GM21737 (cell line): ENCODE measurements around the gene COL15A1.
A peak's percentile ranks its signal among the peaks of the same experiment; 100 is the strongest.

ENCODE experiments used
- ATAC-seq: cut with Tn5 transposase; IDR thresholded peaks from one replicate; pipeline ENCODE4 v1.9.1; 2021; ENCODE audit warnings: mild to moderate bottlenecking, moderate library complexity; ENCODE audit not compliant: unreplicated experiment

Gene COL15A1

DNA sequence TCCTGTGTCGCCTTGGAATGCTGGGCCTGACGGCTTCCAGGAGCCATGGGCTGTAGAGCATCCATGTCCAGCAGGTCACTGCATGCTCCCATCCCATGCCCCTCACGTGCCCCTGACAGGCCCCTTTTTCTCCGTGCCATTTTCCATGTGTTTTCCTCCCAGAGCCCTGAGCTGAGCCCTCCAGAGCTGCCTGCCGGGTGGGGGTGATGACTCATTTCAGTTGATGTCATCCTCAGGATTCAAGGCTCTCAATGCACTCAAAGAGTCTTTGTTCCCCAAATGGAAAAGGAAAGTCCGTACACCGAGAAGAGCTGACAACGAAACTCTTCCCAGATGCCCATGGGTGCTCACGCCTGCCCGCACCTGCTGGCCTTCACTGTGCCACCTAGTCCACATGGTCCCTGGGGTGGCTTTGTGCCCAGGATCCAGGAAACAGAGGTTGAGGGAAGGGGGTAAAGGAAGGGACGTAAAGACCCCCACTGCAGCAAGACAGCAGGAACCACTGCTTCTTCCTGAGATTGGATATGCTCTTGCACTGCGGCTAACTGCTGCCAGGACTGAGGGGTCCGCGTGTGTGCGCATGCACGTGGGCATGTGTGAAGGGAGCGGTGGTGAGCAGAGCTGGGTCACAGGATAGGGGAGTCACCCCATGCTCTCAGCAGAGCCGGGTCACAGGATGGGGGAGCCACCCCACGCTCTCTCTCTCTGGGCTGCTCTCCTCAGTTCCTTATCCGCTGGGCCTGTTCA, 27.6 kb downstream of the COL15A1 start:
- ATAC-seq = no peak

DNA sequence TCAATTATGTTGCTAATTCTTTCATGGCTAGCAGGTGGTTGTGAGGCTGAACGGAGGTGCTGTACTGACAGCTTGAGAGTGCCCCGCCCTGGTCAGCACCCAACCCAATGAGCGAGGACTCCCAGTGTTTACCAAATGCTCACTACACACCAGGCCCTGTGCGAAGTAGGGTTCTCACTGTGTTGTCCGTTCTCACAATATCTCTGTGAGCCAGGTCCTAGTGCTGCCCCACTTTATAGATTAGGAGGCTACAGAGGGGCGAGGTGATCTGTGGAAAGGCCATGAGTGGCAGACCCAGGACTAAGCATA, 28.2 kb downstream of the COL15A1 start:
- ATAC-seq = no peak

DNA sequence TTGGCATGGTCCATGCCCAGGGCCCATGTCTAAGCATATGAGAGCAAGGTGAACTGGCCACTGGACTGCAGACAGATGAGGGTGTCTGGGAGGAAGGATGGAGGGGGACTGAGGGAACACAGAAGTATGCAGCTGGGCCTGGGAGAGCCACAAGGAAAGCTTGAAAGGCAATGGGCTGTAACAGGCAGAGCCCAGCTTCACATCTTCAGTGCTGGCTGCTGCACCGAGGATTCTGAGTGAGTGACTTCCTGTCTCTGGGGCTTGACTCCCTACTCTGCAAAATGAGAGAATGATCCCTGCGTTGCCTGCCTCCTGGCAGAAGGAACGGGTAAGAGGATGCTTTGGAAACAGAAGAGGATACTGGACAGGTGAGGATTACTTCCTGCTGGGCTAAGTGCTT, 29.0 kb downstream of the COL15A1 start:
- ATAC-seq = no peak

DNA sequence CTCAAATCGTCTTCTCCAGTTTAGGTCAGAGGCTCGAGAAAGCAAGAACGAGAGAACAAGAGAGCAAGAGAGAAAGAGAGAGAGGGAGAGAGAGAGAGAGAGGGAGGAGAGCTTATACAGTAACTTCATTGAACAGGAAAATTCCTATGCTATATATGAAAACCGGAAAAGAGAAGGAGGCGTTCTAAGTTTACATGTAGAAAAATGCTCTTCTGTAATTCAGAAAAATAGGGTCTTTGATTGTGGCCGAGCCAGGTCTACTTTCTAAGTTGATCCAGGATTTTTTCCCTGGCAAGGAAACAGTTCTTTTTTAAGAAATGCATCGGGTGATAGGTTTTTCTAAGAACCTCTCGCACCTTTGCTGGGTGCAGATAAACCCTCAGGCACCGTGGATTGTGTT, 29.5 kb downstream of the COL15A1 start:
- no peak for ATAC-seq

DNA sequence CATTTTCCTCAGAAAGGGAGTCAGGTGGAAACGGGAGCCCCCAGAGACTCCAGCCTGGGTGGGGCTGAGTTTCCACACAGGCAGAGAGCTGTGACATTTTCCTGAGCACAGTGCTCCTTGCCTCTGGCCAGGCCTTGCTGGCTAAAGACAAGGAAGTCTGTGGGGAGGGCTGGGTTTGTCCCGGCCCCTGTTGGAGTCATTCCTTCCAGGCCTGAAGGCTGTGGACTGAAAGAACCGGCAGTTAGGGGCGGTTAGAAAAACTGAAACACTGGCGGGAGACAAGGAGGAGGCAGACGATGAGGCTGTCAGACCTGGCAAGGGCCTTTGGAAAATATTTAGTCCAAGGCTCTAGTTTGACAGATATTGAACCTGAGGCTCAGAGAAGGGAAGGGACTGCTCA, 29.9 kb downstream of the COL15A1 start:
- ATAC-seq = no peak

DNA sequence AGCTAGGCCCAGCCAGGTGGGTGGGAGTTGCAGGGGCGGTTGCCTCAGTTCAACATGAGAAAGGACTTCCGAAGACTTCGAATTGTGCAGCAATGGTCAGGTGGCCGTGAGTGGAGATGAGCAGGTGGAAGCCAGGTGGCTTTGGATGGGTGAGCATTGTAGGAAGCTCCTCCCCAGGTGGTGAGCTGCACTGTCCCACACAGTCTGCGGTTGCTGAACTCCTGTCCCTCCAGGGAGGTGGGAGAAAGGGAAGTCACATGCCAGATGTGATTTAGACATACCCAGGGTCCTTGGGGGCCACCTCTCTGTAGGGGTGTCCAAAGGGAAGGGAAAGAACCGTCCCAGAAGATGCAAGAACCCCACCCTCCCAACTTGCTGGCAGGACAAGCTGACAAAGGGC, 30.4 kb downstream of the COL15A1 start:
- no peak for ATAC-seq

DNA sequence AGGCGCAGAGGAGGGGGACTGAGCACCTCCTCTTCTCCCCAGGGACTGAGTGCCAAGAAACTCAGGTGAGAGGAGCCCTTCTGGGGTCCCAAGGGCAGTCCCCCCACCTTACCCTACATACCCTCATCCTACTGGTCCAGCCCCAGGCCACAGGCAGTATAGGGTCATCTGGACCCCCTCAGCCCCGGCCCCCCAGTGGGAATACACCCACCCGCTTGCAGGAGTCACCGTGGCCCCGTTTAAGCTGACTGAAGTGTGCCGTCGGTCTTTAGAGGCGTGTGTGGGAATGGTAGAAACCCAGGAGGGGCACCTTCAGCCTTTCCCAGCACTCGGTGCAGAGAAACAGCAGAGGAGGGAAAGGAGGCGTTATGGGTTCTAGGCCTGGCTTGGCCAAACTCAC, 30.8 kb downstream of the COL15A1 start:
- no peak for ATAC-seq

DNA sequence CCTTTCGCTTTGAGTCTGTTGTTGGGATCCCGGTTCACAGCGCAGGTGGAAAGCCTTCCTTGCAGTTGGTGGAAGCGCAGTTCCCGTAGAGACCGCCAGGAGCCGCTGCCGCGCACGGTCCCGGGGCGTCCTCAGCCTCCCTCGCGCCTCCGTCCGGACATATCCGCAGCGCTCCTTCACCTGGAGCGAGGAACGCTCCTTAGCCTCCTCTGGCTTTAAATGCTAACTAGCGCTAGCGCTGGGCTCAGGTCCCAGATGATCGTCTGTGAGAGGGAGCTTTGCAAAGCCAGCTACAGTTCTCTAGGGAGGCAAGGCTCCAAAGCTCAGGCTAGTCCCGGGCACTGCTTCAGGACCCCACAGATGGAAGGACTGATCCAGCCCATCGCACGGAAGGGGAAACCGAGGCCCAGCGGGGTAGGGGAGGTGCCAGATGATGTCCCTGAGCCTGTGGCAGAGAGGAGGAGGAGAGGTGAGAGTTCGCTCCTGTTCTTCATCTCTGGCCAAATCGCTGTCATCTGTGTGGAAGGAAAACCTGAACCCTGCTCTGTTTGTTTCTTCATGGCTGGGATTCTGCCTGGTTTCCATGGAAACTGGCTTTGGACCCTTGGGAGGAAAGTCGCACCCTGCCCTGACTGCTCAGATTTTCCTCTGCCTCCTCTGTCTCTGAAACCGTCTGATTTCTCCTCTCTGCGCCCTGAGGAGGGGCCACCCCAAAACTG, 31.4 kb downstream of the COL15A1 start:
- peak; percentile 79 for ATAC-seq

DNA sequence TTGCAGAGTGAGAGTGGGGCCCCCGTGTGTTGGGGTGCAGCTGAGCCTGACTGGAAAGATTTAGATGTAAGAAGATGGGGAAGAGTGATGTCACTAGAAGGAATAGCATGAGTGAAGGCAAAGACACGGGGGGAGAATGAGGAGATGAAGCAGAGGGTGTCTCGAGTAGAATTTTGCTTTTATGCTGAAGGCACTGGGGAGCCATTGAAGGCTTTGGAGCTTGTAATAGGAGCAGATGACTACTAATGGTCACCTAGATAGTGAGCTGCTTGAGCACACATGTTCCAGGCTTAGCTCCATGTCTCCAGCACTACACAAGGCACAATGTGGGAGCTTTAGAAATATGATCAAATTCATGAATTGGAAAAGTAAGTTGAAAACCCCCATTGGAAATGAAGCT, 32.1 kb downstream of the COL15A1 start:
- ATAC-seq = no peak

DNA sequence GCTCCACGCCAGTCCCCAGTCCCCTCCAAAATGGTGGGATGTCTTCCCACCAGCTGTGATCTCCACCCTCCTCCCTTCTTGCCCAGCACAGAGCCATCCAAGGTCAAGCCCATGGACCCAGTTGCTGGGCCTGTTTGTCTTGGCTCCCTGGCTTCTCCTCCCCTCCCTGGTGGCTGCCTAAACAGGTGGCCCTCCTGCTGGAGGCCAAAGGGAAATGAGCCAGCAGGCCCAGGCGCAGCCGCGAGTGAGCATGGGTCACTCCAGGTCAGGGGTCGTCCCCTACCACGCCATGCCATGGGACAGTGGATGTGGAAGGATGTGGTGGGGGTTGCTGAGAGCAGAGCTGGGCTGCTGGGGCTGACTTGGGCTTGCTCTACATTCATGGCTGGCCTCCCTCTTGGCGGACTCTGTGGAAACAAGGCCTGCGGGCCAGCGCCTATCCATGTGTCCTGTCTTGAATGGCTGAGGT, 33.6 kb downstream of the COL15A1 start:
- ATAC-seq = no peak

DNA sequence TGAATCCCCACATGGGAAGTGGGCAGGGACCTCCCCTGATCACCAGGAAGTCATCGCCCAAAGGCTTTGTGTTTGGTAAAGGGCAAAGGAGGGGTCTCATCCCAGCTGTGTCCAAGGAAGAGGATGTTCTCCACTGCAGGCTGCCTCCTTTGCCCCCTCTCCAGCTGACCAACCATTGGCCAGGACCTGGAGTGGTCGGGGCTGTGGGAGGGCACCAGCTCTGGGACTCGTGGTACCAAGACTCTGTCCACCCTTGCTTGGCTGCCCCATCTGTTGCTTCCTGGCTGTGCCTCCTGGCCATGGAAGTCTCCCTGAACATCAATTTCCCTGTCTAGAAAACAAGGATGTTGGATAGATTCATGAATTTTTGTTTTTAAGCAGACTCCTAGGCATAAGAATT, 34.1 kb downstream of the COL15A1 start:
- ATAC-seq = no peak

DNA sequence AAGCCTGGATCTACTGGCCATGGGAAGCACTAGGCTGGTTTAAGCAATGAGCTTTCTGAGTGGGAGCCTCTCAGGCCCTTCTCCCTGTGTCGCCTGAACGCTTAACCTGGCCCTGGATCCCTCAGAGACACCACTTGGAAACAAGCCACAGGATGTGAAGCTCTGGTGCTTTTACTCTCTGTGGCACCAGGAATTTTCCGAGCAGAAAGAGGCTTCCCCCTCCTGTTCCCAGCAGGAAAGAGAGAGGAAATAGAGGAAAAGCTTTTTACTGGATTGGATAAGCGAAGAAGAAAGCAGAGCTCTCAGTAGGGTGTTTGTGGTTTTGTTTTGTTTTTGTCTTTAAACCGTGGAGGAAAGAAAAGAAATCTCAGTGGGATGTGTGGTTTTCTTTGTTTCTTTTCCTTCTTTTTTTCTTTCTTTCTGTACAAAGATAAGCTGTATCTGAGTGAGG, 34.5 kb downstream of the COL15A1 start:
- no peak for ATAC-seq

DNA sequence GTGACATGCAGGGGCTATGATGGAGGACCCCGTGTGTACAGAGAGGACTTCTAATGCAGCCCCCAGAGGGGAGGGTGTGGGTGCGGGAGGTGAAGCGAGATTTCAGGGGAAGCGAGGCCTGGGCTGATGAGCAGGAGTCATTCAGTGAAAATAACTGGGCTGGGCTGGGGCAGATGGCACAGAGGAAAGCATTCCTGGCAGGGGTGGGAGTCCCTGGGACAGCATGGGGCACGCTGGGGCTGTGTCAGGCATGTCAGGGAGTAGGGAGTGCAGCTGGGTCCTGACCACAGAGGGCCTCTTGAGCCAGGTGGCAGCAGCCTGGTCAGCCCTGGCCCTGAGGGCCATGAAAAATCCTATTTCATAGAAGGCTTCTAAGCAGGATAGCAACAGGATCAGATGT, 36.6 kb downstream of the COL15A1 start:
- no peak for ATAC-seq

DNA sequence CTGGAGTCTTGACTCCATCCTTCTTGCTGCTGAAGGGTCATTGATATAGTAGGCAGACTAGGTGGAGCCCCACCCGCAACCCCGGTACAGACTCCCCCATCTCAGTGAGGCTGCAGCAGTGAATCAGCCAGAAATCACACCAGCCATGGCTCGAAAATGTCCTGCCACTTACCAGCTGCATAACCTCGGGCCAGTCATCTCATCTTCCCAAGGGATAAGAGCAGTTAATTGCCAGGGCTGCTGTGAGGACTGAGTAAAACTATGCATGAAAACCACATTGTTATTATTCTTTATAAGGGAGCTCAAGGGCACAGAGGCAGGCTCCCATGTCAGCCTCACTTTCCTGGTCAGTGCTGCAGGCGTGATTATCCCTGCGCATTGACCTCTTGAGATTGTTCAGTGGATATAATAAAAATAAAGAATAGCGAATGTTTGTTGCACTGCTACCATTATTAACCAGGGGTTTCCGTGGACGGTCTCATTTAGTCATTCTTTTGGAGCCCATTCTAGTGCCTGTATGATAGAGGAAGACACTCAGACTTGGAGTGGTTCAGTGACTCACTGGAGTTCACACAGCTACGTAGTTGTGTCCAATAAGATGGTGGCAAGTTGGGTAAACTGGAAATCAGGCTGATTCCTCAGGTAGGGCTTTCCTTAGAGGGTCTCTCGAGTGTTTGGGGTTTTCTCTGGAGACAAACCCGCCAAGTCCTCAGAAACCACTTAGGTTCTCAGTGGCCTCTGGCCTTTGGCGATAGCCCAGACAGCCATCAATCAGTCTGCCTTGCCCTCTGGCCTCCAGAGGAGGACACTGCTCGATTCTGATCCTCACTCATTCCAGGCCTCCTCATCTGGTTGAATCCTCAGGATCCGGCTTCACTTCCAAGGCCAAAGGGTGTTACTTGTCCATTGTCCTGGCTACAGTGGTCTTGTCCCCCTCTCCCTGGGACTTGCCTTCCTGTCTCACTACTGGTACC, 39.9 kb downstream of the COL15A1 start:
- no peak for ATAC-seq

DNA sequence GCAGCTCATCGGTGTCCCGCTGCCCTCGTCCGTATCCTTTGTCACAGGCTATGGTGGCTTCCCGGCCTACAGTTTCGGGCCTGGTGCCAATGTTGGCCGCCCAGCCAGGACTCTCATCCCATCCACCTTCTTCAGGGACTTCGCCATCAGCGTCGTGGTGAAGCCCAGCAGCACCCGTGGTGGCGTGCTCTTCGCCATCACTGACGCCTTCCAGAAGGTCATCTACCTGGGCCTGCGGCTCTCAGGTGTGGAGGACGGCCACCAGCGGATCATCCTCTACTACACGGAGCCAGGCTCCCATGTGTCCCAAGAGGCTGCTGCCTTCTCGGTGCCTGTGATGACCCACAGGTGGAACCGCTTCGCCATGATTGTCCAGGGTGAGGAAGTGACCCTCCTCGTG, 41.9 kb downstream of the COL15A1 start:
- no peak for ATAC-seq

DNA sequence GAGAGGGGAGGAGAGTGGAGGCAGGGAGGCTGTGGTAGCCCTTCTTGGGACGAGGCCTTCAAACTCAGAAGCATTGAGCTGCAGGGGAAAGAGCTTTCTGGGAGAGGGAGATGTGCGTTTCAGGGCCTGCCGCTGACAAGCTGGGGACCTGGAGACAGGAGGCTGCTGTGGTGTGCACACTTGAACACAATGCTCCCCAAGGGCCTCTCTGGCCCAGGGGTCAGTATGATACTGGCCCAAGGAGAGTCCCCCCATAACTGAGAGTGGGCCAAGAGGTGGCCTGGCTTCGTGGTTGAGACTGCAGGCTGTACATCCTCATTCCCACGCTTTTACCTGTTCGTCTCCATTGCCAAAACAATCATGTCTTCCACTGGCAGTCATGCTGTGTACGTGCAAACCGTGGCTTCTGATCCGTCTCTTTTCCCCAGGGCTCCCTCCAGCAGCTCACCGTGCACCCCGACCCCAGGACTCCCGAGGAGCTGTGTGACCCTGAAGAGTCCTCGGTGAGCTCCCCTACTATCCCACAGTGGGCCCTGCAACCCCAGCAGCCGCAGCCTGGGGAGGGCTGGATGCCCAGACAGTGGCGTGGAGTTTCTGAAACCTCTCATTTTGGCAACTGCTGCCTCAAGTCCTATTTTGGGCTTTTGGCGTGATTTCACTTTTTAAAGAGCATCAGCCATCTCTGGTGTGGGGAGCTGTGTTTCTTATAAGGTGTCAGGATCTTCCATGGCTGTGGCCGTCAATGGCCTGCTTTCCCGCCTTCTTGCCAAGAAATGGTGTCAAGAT, 43.4 kb downstream of the COL15A1 start:
- ATAC-seq = no peak

DNA sequence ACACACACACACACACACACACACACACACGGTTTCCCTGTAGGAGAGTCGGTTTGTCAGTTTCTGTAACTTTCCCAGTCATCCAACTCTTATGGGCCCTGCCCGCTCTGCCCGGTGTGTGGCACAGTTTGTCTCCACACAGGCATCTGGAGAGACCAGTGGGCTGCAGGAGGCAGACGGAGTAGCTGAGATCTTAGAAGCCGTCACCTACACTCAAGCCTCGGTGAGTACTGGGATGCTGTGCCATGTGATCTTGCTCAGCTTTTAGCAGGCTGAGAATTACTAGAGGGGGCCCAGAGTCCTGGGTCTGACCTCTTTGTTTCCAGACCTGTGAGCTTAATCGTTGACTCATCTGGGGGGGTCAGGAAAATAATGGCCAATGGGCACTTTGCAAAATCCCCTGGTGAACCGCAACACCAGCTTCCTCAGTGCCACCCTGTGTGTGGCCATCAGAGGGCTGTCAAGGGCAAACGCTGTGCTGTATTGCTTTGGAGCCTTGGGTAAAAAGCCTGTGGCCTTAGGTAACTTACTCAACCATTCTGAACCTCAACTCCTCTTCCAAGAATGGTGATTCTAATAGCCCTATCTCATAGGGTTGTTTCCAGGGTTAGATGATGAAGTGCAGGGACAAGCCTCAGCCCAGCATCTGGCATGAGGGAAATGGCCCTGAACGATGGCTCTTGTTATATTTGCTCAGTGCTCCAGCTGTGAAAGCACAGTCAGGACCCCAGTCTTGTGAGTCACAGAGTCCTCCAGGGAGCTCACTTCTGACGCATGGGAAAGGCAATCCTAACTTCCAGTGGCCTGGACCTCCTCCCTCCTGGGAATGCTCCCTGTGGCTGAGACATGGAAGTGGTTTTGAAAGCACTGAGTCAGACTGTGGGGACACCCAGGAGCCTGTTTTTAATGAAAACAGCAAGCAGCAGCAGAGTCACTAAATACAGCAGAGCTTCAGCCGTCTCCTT, 45.6 kb downstream of the COL15A1 start:
- ATAC-seq = no peak

DNA sequence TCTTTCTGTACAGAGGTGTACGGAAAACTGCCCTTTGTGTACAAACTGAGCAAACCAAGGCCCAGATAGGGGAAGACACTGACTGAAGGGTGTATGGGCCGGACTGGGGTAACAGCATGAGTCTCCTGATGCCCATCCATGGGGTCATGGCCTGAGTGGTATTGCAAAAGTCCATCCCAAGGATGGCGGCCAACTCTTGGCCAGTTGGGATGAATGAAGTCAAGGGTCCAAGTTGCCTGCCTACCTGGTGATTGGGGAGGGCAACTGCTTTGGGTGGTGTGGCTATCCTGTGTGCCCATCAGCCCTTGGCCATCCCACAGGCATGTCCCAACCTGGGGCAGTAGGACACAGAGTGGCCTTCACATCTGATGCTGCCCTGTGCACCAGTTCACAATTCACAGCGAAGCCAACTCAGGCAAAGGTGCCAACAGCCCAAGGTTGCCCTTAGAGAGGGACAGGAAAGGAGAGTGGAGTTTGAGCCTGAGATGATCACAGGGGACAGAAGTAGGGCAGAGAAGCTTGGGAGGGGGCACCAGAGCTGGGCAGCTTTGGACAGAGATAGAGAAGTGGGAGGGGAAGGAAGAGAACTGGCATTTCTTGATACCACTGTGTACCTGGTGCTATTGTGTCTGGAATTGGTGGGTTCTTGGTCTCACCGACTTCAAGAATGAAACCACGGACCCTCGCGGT, 46.6 kb downstream of the COL15A1 start:
- ATAC-seq = no peak
